Measurements from ENCODE around the gene BORCS6. TPM values are rescaled to one million over a fixed set of nuclear protein-coding genes. Genes with fewer than 3 reads are reported as not detected.

The BORCS6 gene
- total and polyA plus RNA-seq, 2 of the 4 experiments (the other 2 are of a cell fraction) = 2.7 to 3.3 TPM

DNA sequence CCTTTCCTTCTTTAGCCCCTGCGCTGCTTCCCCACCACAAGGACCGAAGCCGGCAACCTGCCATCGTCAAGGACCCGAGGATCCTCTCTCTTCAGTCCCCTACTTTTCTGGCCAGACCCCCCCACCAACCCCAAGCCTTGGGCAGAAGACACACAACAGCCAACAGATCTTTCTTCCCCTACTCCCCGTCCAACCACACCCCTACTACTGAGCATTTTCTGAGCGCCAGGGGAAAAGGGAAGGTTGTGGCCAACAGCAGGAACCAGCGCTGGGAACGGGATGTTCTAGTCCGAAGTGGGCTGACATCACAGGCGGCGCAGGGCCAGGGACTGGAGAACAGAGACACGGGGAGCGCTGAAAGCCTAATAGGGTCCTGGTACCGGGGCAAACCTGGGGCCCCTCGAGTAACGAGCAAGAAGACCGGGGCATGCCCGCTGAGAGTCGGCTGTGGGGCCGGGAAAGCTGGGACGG is 38.3 kb downstream of the BORCS6 start (continued):
- TF ChIP-seq, protein P1, sequence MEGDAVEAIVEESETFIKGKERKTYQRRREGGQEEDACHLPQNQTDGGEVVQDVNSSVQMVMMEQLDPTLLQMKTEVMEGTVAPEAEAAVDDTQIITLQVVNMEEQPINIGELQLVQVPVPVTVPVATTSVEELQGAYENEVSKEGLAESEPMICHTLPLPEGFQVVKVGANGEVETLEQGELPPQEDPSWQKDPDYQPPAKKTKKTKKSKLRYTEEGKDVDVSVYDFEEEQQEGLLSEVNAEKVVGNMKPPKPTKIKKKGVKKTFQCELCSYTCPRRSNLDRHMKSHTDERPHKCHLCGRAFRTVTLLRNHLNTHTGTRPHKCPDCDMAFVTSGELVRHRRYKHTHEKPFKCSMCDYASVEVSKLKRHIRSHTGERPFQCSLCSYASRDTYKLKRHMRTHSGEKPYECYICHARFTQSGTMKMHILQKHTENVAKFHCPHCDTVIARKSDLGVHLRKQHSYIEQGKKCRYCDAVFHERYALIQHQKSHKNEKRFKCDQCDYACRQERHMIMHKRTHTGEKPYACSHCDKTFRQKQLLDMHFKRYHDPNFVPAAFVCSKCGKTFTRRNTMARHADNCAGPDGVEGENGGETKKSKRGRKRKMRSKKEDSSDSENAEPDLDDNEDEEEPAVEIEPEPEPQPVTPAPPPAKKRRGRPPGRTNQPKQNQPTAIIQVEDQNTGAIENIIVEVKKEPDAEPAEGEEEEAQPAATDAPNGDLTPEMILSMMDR (conservative IDR thresholded peaks at IDR 0.05; ENCODE audit: low read depth, low read length) = no peak
- no peak for TF ChIP-seq SMC3 (IDR thresholded peaks at IDR 0.05; ENCODE audit: low read depth, low read length)

DNA sequence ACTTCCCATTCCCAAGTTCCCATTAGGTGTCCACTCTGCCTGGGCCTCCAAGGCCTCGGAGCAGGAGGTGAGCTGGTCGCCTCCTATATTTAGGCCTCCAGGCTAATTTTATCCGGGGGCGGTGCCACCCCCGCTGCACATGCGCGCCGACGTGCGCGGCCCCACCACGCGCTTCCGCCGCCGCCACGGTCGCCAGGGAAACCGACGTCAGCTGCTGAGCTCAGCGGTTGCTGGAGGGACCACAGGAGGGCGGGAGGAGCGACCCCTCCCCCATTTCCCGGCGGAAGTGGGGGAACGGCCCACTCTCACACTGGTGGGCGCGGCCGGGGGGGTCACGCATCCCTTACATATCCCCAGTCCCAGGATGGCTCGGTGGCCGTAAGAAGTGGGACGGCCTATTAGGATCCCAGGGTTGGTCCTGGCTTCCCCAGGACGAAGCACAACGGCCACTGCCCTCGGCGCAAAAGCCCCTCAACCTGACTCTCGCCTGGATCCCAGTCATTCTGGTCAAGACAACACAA is 38.8 kb downstream of the BORCS6 start:
- H3K4me2 ChIP-seq (ENCODE audit: low read depth, low read length) = peak overlapping the region; percentile 96
- peak overlapping the region; percentile 90 for H2AK9ac ChIP-seq (replicated peaks; ENCODE audit: low read depth, low read length, poor library complexity)
- H3K27me3 ChIP-seq (ENCODE audit: control insufficient read depth, insufficient read depth, low read length) = no peaks in the 10 kb centered on the region
- in situ Hi-C loops (cut with MboI; ENCODE audit: low sequenced_read_pairs) = loop anchor here (25.0 kb wide), 1 partner anchor 914 kb away; the partner anchor contains the start of genes DVL2, GABARAP and PHF23
- DNase-seq (peak; percentile 90), ATAC-seq (ENCODE audit: low read depth) (peak; percentile 53)
- dilution Hi-C loops (cut with HindIII; ENCODE audit: low sequenced_read_pairs, unreplicated experiment) = no loop called here
- no peak overlapping the region for H3K56ac ChIP-seq (ENCODE audit: extremely low read depth, insufficient read depth, low read length)
- H3K9me1 ChIP-seq (ENCODE audit: insufficient read depth, low read length) = peaks cover 22% of the 10 kb centered on the region
- peak overlapping the region; percentile 24; the same call in 1 of the 2 replicates for H3K18ac ChIP-seq (ENCODE audit: low read depth, low read length)
- peak overlapping the region in 1 of 2 experiments; percentile 79; a peak in 2 of 4 replicates for H4K8ac ChIP-seq (ENCODE audit: low read depth in 2 of 2, low read length in 2 of 2)
- peak overlapping the region; percentile 83 for H3K4ac ChIP-seq (ENCODE audit: low read depth, low read length)
- peak overlapping the region; percentile 77 for H3K23ac ChIP-seq (ENCODE audit: low read depth, low read length)
- peaks cover 3 to 37% of the 10 kb centered on the region in 2 experiments; a peak in 2 of 4 replicates for H3K79me1 ChIP-seq (ENCODE audit: low read depth in 1 of 2, low read length in 2 of 2)
- peak overlapping the region; percentile 9 for H4K5ac ChIP-seq (ENCODE audit: low read depth, low read length)
- H4K20me1 ChIP-seq (ENCODE audit: insufficient read depth, low read length) = peaks cover 9% of the 10 kb centered on the region
- H3K27ac ChIP-seq (ENCODE audit: insufficient read depth, low read length) = peak overlapping the region; percentile 73
- BruUV-seq (replicated peaks) = no TSS peak
- intact Hi-C loops (cut with micrococcal nuclease) = no loop called here
- ChIA-PET POLR2A (ENCODE audit: unreplicated experiment) (interaction anchor here (0.5 kb wide), 1 partner anchor 97 kb away, joined by 3 read pairs; the partner anchor contains the start of gene CTC1), CTCF (interaction anchor here (0.6 to 1.5 kb wide), 3 partner anchors 9 to 32 kb away, joined by 3 read pairs; no protein-coding TSS in a partner anchor)
- H3K9ac ChIP-seq (ENCODE audit: low read depth, low read length) = peak overlapping the region; percentile 76
- peak overlapping the region; percentile 40; the same call in 1 of the 3 replicates for H2BK15ac ChIP-seq (ENCODE audit: low read depth, low read length)
- peak overlapping the region; percentile 88 for H2AFZ ChIP-seq (replicated peaks; ENCODE audit: low read length, poor library complexity)
- peak overlapping the region; percentile 59 for H2BK5ac ChIP-seq (ENCODE audit: low read depth, low read length, poor library complexity, severe bottlenecking)
- peaks cover 32% of the 10 kb centered on the region for H3K36me3 ChIP-seq (ENCODE audit: control insufficient read depth, insufficient read depth, low read length)
- H3K14ac ChIP-seq (replicated peaks; ENCODE audit: low read depth, low read length) = peak overlapping the region; percentile 77
- H2BK120ac ChIP-seq (ENCODE audit: low read depth, low read length) = peak overlapping the region; percentile 53; the same call in 1 of the 2 replicates
- no peak overlapping the region for H2BK20ac ChIP-seq (ENCODE audit: low read depth, low read length)
- no peaks in the 10 kb centered on the region for H3K9me3 ChIP-seq (ENCODE audit: control insufficient read depth, insufficient read depth, low read length)
- 0% methylated on average over 9 of the region's 38 CpGs; no CpG with 5 or more reads in 1 of the 2 experiments for WGBS, 2 experiments (ENCODE audit: extremely low coverage in 2 of 2, insufficient read length in 1 of 2)
- H4K91ac ChIP-seq (ENCODE audit: insufficient read depth, low read depth, low read length) = peak overlapping the region; percentile 73
- peaks cover 21% of the 10 kb centered on the region for H3K4me1 ChIP-seq (ENCODE audit: control insufficient read depth, insufficient read depth, low read length)
- H2AK5ac ChIP-seq (ENCODE audit: low read depth, low read length) = peak overlapping the region; percentile 71
- peak overlapping the region; percentile 59 for H3K4me3 ChIP-seq (ENCODE audit: insufficient read depth, low read depth, low read length)
- peak; percentile 95 for TF ChIP-seq MXI1 (IDR thresholded peaks at IDR 0.05; ENCODE audit: borderline replicate concordance, low read depth, low read length)
- peak; percentile 98 for TF ChIP-seq MAZ (IDR thresholded peaks at IDR 0.05; ENCODE audit: borderline replicate concordance, low read depth, low read length)
- TF ChIP-seq, protein P1 (conservative IDR thresholded peaks at IDR 0.05; ENCODE audit: low read depth, low read length) = no peak
- TF ChIP-seq RCOR1 (IDR thresholded peaks at IDR 0.05; ENCODE audit: insufficient replicate concordance, low read length) = no peak
- TF ChIP-seq MAFK (IDR thresholded peaks at IDR 0.05; ENCODE audit: low read depth, low read length) = peak; percentile 84
- TF ChIP-seq, protein P2, sequence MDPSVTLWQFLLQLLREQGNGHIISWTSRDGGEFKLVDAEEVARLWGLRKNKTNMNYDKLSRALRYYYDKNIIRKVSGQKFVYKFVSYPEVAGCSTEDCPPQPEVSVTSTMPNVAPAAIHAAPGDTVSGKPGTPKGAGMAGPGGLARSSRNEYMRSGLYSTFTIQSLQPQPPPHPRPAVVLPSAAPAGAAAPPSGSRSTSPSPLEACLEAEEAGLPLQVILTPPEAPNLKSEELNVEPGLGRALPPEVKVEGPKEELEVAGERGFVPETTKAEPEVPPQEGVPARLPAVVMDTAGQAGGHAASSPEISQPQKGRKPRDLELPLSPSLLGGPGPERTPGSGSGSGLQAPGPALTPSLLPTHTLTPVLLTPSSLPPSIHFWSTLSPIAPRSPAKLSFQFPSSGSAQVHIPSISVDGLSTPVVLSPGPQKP (IDR thresholded peaks at IDR 0.05; ENCODE audit: borderline replicate concordance, low read depth, low read length) = no peak
- TF ChIP-seq CEBPB (IDR thresholded peaks at IDR 0.05; ENCODE audit: low read depth, low read length) = no peak
- TF ChIP-seq FOS (IDR thresholded peaks at IDR 0.05; ENCODE audit: low read depth, low read length) = no peak

Data from IMR-90 (cell line).